Endothelial cell of umbilical vein (primary cell): ENCODE data around the gene EML3. TPM values are rescaled to one million over a fixed set of nuclear protein-coding genes. Genes with fewer than 3 reads are reported as not detected.

Source experiments
- BruUV-seq: library from RNA; stranded (reverse); fragments of 400-500 nt; replicated peaks from 2 replicates; lab custom pipeline; 2021; lab: Mats Ljungman, UMichigan
- CTCF ChIA-PET: fragments of 300-600, 350-600 bp; sonication (Branson Sonifier 250); formaldehyde crosslinking; loops from one replicate; lab custom pipeline; 2021; ENCODE audit warnings: antibody characterized with exemption, inconsistent platforms; lab: Charles Lee
- POLR2A ChIA-PET: fragments of 300-600, 350-600 bp; sonication (Branson Sonifier 250); formaldehyde crosslinking; loops from one replicate; lab custom pipeline; 2021; ENCODE audit warnings: antibody characterized with exemption, inconsistent platforms; lab: Charles Lee
- DNase-seq: peaks from one replicate; pipeline ENCODE4 v3.0.0-alpha.2; 2011; ENCODE audit warnings: low read depth, low spot score
- FAIRE-seq: peaks from 2 replicates; lab custom pipeline; 2011; peaks lifted over from hg19 to GRCh38; lab: Jason Lieb, UNC
- H2AFZ ChIP-seq: 2 replicates; pipeline ENCODE4 v1.6.0; 2012; ENCODE audit warnings: low read depth, low read length, control low read depth, inconsistent platforms
- H3K27ac ChIP-seq: 2 replicates; pipeline ENCODE4 v1.5.1; 2011; ENCODE audit warnings: low read depth, mild to moderate bottlenecking, control low read depth, low read length, moderate library complexity; ENCODE audit not compliant: insufficient read depth
- H3K27me3 ChIP-seq, 2 experiments: 2 replicates each; pipeline versions ENCODE4 v1.6.0 to v1.6.1; 2011; ENCODE audit warnings: low read length in 2 of 2, mixed read lengths in 1 of 2; ENCODE audit not compliant: control insufficient read depth in 2 of 2, insufficient read depth in 2 of 2
- H3K36me3 ChIP-seq, 2 experiments: 2 replicates in 1 of 2; 3 replicates in 1 of 2; pipeline ENCODE4 v1.5.1; 2011; ENCODE audit warnings: low read length in 2 of 2, mild to moderate bottlenecking in 1 of 2, moderate library complexity in 1 of 2; ENCODE audit not compliant: control insufficient read depth in 2 of 2, insufficient read depth in 2 of 2; ENCODE audit errors: extremely low read depth in 1 of 2
- H3K4me1 ChIP-seq: 3 replicates; pipeline ENCODE4 v1.5.1; 2011; ENCODE audit warnings: mild to moderate bottlenecking, low read length; ENCODE audit not compliant: control insufficient read depth, insufficient read depth; ENCODE audit errors: extremely low read depth
- H3K4me2 ChIP-seq: 2 replicates; pipeline ENCODE4 v1.6.1; 2011; ENCODE audit warnings: low read length, control low read depth, mixed read lengths; ENCODE audit not compliant: insufficient read depth
- H3K4me3 ChIP-seq, 3 experiments: fragments of 200-600 bp in 1 of 3; sonication (generic), shearing (Covaris generic) in 1 of 3; replicated peaks in 1 of 3; 2 replicates each; pipeline ENCODE4 v1.5.1; 2011 to 2016; ENCODE audit warnings: control low read depth in 3 of 3, low read length in 3 of 3, mild to moderate bottlenecking in 2 of 3, inconsistent platforms in 1 of 3, low read depth in 1 of 3, moderate library complexity in 1 of 3; ENCODE audit not compliant: insufficient read depth in 1 of 3
- H3K79me2 ChIP-seq: 2 replicates; pipeline ENCODE4 v1.6.0; 2012; ENCODE audit warnings: low read length, inconsistent platforms; ENCODE audit not compliant: control insufficient read depth, insufficient read depth
- H3K9ac ChIP-seq: replicated peaks from 2 replicates; pipeline ENCODE3; 2011; ENCODE audit warnings: low read length, control low read depth; ENCODE audit not compliant: insufficient read depth; ENCODE audit errors: extremely low read depth
- H3K9me1 ChIP-seq: replicated peaks from 3 replicates; pipeline ENCODE4 v1.6.0; 2011; ENCODE audit warnings: mild to moderate bottlenecking, low read length; ENCODE audit not compliant: control insufficient read depth, insufficient read depth; ENCODE audit errors: extremely low read depth
- H3K9me3 ChIP-seq: replicated peaks from 2 replicates; pipeline ENCODE4 v1.5.1; 2012; ENCODE audit warnings: low read length, inconsistent platforms; ENCODE audit not compliant: control insufficient read depth, insufficient read depth
- H4K20me1 ChIP-seq: replicated peaks from 2 replicates; pipeline ENCODE3; 2011; ENCODE audit warnings: mild to moderate bottlenecking, low read length; ENCODE audit not compliant: control insufficient read depth, insufficient read depth; ENCODE audit errors: extremely low read depth
- CTCF ChIP-seq, 2 donors: IDR thresholded peaks; 1 replicate in 1 of 2; 2 replicates in 1 of 2; pipeline ENCODE4 v1.5.1; 2011; ENCODE audit warnings: low read length in 2 of 2, mild to moderate bottlenecking in 2 of 2, moderate library complexity in 2 of 2, control low read depth in 1 of 2, inconsistent platforms in 1 of 2, low read depth in 1 of 2; ENCODE audit not compliant: insufficient read depth in 1 of 2; ENCODE audit errors: extremely low read depth in 1 of 2
- EZH2 ChIP-seq: IDR thresholded peaks from 2 replicates; pipeline ENCODE4 v1.6.1; 2012; ENCODE audit warnings: borderline replicate concordance, low read depth, mild to moderate bottlenecking, moderate library complexity, low read length, inconsistent platforms; ENCODE audit not compliant: severe bottlenecking
- FOS ChIP-seq: IDR thresholded peaks from 2 replicates; pipeline ENCODE4 v1.6.1; 2011; ENCODE audit warnings: mild to moderate bottlenecking, low read length, moderate library complexity, borderline replicate concordance; ENCODE audit not compliant: insufficient read depth
- GATA2 ChIP-seq: IDR thresholded peaks from 2 replicates; pipeline ENCODE4 v1.7.0; 2011; ENCODE audit warnings: low read depth, mild to moderate bottlenecking, moderate library complexity, mixed read lengths, low read length; ENCODE audit not compliant: insufficient read length, insufficient read depth
- JUN ChIP-seq: IDR thresholded peaks from 2 replicates; pipeline ENCODE4 v1.6.1; 2011; ENCODE audit warnings: borderline replicate concordance, low read depth; ENCODE audit not compliant: insufficient read length, insufficient read depth
- MAX ChIP-seq: IDR thresholded peaks from 2 replicates; pipeline ENCODE4 v1.6.1; 2011; ENCODE audit not compliant: insufficient read depth, insufficient read length
- MYC ChIP-seq: IDR thresholded peaks from one replicate; pipeline ENCODE4 v1.6.1; 2011; ENCODE audit warnings: mild to moderate bottlenecking, low read depth, low read length
- POLR2A ChIP-seq: IDR thresholded peaks from 2 replicates; pipeline ENCODE4 v1.6.1; 2012; ENCODE audit warnings: low read depth, mild to moderate bottlenecking, control low read depth, low read length
- POLR2AphosphoS5 ChIP-seq: IDR thresholded peaks from 2 replicates; pipeline ENCODE4 v1.6.1; 2012; ENCODE audit warnings: low read depth, mild to moderate bottlenecking, control low read depth, low read length, moderate library complexity; ENCODE audit not compliant: insufficient read depth
- dilution Hi-C: fragments of 300-500 bp; cut with MboI; formaldehyde crosslinking; loops from one replicate; pipeline ENCODE4 v1.15.0; 2019; ENCODE audit warnings: low sequenced_read_pairs; ENCODE audit not compliant: extremely low pct_ligation_motif_present
- intact Hi-C: fragments of 100-400 bp; cut with micrococcal nuclease; formaldehyde crosslinking; loops from one replicate; pipeline ENCODE4 v1.10.0; 2022
- polyA plus RNA-seq, 4 experiments: library from polyadenylated mRNA; depleted of rRNA in 3 of 4; stranded (reverse) in 3 of 4; unstranded in 1 of 4; fragments of >200 nt; gene quantifications; 2 replicates each; pipeline versions ENCODE4 v1.2.1 to v1.2.3, GENCODE V29; 2011 to 2012; ENCODE audit warnings: missing spikeins in 1 of 4
- total RNA-seq: library from RNA; stranded (reverse); gene quantifications from 2 replicates; pipeline ENCODE4 v1.2.3, GENCODE V29; 2021

EML3 gene
- total and polyA plus RNA-seq, 2 donors (not counting 3 experiments of a cell fraction or from before 2014, with no cell fraction given): 75.7 to 101 TPM

GRCh38 chr11:62649486-62649885, 36.9 kb upstream of the EML3 start:
- H3K4me3 ChIP-seq: no peak overlapping the region
- DNase-seq (no peak), FAIRE-seq (no peak)
- no peak overlapping the region for H2AFZ ChIP-seq
- peaks cover 7 to 21% of the 10 kb centered on the region in 2 experiments for H3K36me3 ChIP-seq
- POLR2A ChIA-PET: interaction anchor here (2.5 kb wide), 1 partner anchor 16 kb away, joined by 13 read pairs; the partner anchor contains the start of genes C11orf98 and CSKMT
- H4K20me1 ChIP-seq: no peaks in the 10 kb centered on the region
- BruUV-seq: no TSS peak
- CTCF ChIA-PET: interaction anchor here (1.7 to 1.9 kb wide), 2 partner anchors 45 to 58 kb away, joined by 4 read pairs; partner anchors contain the start of gene TUT1
- no peak overlapping the region for H3K27ac ChIP-seq
- peaks cover 13% of the 10 kb centered on the region for H3K4me1 ChIP-seq
- dilution Hi-C loops (no loop called here), intact Hi-C loops (no loop called here)
- no peak overlapping the region for H3K4me2 ChIP-seq
- H3K79me2 ChIP-seq: peaks cover 37% of the 10 kb centered on the region
- H3K9me3 ChIP-seq: no peaks in the 10 kb centered on the region
- H3K9ac ChIP-seq: no peak overlapping the region
- no peaks in the 10 kb centered on the region for H3K9me1 ChIP-seq
- H3K27me3 ChIP-seq: no peaks in the 10 kb centered on the region
- TF ChIP-seq EZH2: no peak
- no peak for TF ChIP-seq POLR2A
- TF ChIP-seq FOS: no peak
- TF ChIP-seq MYC: no peak
- no peak for TF ChIP-seq MAX
- TF ChIP-seq CTCF (IDR thresholded peaks at IDR 0.05; ENCODE audit: extremely low read depth in 1 of 2, insufficient read depth in 1 of 2, low read depth in 1 of 2, low read length in 2 of 2): no peak
- TF ChIP-seq POLR2AphosphoS5: no peak
- TF ChIP-seq JUN: no peak
- no peak for TF ChIP-seq GATA2
